HuH-7.5 (cell line): ENCODE data around the gene ADORA2A.

Experiments used
- DNase-seq: peaks from one replicate; pipeline ENCODE4 v3.0.0; 2011; ENCODE audit warnings: low spot score

Gene ADORA2A

DNA sequence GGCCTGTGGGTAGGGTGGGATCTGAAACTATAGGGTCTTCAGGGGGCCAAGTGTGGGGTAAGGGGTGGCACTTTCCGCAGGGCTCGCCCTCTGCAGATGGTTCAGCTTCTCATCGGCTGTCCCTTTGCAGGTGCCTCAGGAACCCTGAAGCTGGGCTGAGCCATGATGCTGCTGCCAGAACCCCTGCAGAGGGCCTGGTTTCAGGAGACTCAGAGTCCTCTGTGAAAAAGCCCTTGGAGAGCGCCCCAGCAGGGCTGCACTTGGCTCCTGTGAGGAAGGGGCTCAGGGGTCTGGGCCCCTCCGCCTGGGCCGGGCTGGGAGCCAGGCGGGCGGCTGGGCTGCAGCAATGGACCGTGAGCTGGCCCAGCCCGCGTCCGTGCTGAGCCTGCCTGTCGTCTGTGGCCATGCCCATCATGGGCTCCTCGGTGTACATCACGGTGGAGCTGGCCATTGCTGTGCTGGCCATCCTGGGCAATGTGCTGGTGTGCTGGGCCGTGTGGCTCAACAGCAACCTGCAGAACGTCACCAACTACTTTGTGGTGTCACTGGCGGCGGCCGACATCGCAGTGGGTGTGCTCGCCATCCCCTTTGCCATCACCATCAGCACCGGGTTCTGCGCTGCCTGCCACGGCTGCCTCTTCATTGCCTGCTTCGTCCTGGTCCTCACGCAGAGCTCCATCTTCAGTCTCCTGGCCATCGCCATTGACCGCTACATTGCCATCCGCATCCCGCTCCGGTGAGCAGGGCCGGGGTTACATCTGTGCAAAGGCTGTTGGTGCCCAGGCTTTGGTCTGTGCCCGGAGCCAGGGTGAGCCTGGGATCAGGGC is 5.8 kb downstream of the ADORA2A start:
- no peak for DNase-seq

DNA sequence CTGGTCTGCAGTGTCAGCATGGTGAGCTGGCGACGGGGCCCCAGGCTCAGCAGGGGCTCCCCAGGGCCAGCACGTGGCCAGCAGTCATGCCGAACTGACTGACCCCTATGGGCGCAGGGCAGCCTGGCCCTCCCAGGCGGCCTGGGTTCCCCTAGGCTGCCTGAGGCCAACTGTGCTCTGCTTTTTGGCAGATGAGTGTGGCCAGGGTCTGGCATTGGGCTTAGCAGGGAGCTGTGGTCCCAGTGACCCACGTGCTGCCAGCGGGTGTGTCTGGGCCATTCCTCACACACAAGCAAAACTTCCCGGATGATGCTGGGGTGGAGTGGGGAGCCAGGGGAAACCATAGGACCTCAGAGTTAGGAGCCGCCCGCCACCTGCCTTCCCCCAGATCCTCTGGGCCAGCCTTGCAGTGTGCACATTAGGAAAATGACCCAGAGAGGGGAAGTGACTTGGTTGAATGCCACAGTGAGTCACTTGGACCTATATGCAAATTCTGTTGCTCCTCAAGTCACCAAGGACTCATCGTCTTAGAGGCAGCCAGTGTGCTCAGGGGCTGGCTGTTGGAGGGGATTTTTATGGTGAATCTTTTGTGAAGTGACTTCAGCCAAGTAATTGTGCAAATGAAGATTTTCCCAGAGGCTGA is 6.5 kb downstream of the ADORA2A start:
- no peak for DNase-seq

DNA sequence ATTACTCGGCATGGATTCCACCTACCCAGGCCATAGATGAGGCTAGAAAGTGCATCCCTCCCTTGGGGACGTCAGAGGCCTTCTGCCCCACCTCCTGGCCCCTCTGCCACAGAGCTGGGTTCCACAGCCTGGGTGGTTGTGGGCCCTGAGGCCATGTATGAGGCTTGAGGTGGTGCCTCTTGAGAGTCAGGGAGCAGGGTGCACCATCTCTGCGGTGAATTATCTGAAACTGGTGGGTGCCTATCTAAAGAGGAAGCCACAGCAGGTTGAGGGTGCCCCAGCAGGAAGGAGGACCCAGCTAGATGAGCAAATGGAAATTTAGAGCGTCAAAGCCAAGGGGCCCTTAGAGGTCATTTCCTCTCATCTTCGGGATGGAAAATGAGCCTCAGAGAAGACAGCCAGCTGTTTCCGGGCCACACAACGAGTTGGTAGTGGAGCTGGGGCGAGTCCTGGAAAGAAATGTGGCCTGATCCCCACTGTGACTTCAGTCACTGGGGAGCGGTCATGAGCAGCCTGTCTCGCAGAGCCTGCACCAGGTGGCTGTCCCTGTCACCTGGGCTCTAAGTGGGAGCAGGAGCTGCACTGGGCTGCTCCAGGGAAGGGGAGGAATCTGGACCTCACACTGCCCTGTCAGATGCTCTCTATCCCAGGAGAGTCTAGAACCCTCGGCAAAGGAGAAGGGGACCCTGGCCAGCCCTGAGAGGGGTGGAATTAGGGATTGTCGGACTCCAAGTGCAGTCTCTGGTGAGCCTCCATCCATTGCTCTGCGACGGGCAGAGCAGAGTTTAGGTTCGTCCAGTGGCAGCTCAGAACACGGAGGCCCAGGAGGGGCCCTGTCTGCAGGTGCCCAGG is 7.3 kb downstream of the ADORA2A start:
- DNase-seq, result no peak

DNA sequence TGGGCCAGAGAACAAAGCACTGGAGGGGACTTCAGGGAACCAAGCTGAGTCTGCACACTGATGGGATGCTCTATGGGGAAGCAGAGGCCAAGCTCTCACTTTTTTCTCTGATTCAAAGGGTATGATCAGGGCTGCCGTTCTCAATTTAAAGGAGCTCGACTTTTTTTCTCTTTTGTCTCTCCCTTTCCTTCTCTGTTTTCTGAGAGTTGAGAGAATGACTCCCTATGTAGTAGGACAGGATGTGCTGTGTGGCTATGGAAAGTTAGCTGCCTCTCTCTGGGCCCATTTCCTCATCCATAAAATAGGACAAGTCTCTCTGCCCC is 7.9 kb downstream of the ADORA2A start:
- DNase-seq, result no peak

DNA sequence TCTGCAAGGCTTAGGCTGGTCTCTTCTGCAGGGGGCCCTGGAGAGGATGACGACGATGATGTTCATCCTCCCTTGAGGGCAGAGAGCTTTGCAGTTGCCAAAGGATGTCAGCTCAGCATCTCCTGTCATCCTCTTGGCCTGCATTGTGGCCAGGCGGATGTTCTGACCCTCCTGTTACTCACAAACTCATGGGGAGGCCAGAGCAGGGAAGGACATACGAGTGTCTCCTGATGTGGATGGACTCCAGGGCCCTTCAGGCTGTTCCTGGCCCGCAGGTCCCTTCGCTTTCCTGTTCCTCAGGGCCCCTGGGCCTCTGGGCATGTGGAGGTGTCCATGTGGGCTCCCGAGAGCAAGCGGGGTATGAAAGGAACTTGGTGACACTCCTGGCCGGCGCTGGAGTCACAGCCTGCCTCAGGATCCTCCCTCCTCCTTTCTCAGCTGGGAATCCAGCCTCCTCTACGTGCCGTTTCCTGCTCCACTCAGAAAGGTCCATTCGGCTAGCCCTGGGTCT is 8.5 kb downstream of the ADORA2A start:
- DNase-seq, result no peak

DNA sequence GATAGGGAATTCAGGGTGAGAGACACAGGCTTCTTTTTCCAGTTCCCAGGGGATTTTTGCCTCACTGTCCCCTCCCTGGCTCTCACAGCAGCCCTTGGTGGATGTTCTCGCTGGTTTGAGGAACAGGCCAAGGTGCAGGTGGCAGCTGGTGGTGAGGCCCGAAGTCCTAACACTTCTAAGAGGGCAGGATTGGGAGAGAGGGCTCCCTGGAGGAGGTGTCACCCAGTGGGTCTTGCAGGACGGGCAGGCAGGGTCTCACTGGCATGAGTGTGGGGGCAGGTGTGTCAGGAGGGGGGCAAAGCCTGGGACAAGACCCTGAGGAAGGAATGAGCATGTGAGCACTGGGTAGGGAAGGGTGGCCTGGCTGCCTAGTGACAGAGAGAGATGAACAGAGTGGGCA is 9.2 kb downstream of the ADORA2A start:
- no peak for DNase-seq

DNA sequence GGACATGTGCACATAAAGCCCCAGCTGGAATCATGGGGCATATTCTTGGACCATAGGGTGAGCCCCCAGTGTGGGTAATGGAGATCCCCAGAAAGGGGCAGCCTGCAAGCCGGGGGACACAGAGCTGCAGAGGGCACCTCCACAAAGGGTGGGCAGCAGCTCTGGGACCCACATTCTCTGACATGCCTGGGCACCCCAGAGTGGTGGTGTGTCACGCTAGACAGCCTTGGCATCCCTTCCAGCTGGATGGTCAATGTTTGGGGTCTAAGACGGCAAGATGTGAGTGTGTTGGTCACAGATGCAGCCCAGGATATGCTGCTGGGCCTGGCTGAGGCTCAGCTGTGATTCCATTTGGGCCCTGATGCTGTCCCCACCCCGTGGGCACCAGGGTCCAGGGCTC is 9.7 kb downstream of the ADORA2A start:
- no peak for DNase-seq

DNA sequence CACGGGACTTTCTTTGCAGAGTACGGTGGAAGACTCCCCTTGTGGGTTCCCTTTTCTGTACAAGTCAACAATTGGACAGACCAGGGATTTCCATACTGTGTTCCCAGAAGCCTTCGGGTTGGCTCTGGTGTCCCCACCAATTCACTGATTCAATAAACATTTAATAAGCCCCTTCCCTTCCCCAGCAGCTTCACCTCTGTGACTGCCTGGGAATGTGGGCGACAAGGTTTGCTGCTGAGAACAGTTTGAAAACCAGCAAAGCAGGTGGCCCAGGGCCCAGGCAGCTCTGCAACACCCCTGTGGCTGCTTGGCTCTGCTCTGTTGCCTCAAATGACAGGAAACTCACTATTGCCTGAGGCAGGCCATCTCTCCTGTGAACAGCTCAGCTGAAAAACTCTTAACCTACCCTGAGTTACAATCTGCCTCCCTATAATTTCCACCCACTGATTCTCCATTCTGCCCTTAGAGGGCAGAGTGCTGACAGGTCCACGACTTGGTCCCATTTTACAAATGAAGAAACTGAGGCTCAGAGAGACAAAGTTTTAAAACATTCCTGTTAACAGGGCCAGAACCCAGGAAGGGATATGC is 10.4 kb downstream of the ADORA2A start:
- no peak for DNase-seq

GRCh38 chr22:24440270-24440717 is 12.9 kb downstream of the ADORA2A start:
- no peak for DNase-seq

DNA sequence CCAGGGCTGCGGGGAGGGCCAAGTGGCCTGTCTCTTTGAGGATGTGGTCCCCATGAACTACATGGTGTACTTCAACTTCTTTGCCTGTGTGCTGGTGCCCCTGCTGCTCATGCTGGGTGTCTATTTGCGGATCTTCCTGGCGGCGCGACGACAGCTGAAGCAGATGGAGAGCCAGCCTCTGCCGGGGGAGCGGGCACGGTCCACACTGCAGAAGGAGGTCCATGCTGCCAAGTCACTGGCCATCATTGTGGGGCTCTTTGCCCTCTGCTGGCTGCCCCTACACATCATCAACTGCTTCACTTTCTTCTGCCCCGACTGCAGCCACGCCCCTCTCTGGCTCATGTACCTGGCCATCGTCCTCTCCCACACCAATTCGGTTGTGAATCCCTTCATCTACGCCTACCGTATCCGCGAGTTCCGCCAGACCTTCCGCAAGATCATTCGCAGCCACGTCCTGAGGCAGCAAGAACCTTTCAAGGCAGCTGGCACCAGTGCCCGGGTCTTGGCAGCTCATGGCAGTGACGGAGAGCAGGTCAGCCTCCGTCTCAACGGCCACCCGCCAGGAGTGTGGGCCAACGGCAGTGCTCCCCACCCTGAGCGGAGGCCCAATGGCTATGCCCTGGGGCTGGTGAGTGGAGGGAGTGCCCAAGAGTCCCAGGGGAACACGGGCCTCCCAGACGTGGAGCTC is 13.5 kb downstream of the ADORA2A start:
- peak; percentile 3 for DNase-seq

GRCh38 chr22:24441406-24442351 is 14.3 kb downstream of the ADORA2A start:
- DNase-seq, result peak; percentile 8

GRCh38 chr22:24442352-24442744 is 14.9 kb downstream of the ADORA2A start:
- DNase-seq, result no peak

GRCh38 chr22:24443668-24444067 is 16.3 kb downstream of the ADORA2A start:
- no peak for DNase-seq

DNA sequence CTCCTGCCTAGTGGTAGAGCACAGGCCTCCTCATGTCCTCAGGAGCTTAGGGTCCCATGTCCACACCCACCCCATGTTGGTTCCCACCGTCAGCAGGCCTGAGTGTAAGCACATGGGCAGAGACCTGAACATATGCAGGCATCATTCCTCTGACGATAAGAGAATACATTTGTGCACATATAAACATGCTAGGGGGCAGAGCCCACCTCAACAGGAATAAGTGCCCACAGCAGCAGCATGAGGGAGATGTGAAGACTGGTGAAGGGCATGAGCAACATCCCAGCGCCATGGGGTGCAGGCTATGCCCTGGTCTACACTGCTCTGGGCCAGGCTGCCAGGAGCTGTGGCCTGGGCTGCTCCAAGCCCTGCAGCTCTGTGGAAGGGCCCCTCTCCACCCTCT is 16.9 kb downstream of the ADORA2A start:
- no peak for DNase-seq

DNA sequence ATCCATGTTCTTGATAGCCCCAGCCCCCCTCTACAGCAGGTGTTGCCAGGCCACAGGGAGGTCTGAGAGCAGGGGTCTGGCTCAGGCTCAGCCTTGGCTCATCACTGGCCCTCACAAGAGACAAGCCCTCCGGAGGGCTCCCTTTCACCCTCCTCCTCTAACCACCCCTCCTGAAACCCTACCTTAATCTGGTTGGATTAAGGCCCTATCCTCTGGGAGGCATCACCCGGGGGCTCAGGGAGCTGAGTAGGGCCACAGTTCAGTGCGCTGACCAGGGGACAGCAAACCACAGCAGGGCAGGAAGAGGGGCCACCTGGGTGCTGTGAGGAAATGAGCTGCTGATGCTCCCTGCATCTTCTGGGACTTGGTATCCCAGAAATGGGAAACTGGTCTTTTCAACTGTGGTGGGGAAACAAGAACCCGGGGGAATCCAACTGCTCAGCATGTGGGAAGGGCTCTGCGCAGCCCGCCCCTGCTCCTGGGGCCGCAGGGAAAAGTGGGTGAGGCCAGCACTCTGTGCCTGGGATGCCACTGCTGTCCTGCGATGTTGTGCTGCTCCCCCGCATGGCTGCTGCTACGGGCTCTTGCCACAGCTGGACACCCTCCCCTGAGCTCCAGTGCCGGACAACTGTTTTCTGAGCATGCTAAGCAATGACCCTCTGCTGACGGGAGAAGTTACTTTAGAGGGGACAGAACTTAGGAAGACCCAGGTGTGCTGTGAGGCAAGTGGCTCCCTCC is 17.5 kb downstream of the ADORA2A start:
- no peak for DNase-seq

- no peak for DNase-seq
These were observed 18.3 kb downstream of the ADORA2A start for GRCh38 chr22:24445481-24446259.

DNA sequence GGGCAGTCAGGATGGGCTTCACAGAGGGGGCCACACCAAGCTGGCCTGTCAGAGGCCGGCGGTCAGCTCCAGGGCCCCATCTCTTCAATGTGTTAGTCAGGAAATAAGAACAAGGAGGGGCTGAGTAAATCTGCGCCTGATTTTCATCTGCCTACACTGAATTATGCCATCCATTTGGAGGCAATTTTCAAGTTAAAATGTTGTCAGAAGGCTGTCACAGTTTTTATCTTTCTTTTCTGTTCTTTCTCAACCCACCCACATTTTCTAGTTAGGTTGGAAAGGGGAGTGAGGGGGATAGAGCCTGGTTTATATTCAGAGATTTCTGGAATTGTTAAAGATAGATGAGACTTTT is 18.8 kb downstream of the ADORA2A start:
- DNase-seq, result no peak

GRCh38 chr22:24450610-24451009 is 23.2 kb downstream of the ADORA2A start:
- DNase-seq, result no peak

DNA sequence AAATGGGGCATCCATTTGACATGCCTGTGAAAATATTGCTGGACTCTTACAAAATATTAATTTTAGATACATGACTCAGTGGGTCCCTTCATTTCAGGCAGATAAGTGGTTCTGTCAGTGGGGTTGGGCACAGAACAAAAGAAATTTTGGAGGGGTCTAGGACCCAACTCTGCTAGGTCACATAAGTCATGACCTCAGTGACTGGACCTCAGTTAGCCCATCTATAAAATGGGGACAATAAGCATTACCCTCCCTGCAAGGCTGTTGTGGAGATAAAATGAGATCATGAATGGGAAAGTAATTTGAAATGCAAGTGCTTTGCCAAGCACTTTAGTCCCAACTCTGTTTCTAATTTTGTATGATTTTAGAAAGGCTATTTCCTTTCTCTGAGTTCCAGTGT is 23.8 kb downstream of the ADORA2A start:
- no peak for DNase-seq
